GM19455 (cell line): ENCODE measurements around the gene CCDC144A.
"Not testable (repeated sequence)": the region's sequence is repeated elsewhere in the genome, so short reads cannot be mapped to it uniquely, and the experiment has no call there.

Experiments
- ATAC-seq: cut with Tn5 transposase; IDR thresholded peaks from one replicate; pipeline ENCODE4 v1.9.1; 2021; ENCODE audit not compliant: unreplicated experiment

CCDC144A gene

GRCh38 chr17:16818821-16819683 lies 129.0 kb downstream of the CCDC144A start:
- ATAC-seq, result no peak

DNA sequence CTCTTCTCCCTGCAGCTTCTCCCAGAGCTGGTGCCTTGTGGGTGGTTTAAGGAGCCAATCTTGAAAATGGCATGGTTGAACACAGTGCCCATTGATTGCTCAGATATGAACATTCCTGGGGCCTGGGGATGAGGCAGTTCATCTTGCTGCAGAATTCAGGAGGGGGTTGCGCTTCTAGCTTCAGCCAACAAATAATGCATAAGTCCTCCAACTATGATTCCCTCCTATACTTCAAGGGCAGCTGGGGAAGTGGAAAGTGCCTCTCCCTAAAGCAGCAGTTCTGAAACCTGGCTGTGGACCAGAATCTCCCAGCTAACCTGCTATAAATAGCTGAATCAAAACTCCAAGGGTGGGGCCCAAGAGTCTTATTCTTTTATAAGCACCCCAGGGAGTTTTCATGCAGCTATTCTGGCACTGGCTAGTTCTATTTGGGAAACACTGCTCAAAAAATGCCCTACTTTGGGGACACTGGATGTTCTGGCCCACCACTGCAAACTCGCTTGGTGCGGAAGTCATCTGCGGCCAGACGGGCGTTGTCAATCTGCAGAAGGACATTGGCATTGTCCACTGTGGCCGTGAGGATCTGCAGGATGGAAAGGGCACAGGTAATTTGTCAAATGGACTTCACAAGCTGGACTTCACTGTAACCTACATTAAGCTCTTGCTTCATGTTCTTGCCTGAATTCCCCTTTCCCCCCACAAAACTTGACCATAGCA lies 130.3 kb downstream of the CCDC144A start:
- ATAC-seq, result no peak

- no peak for ATAC-seq
Observed at GRCh38 chr17:16820979-16821543, 131.0 kb downstream of the CCDC144A start.

- ATAC-seq, result not testable (repeated sequence)
Observed at GRCh38 chr17:16822133-16822532, 132.1 kb downstream of the CCDC144A start.

DNA sequence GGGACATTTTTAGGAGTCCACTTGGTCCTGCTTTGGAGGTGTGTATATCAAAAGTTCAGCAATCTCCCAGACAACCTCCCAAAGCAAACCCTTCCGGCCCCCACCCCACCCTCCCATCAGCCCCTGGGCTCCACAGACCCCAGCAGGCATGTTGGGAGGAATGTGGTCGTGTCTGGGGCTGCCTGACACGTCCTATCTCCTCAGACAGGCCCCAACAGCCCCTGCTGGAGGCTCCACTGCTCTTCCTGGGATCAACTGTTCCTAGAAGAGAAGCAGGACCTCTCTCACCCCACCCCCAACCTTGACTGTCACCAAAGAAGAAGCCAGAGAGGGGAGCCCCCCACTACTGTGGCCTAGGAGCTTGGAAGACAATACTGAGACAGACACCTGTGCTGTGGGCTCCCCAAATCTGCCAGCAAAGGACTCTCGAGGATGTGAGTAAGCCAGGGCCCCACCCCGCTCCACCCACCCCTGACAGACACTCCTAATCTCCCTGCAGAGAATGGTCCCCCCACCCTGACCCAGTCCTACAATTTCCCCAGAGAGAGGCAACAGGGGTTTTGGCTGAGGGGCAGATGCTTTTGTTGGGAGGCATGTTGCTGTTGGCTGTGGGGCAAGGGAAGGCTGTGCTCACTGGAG lies 133.8 kb downstream of the CCDC144A start:
- not testable (repeated sequence) for ATAC-seq
